GM19324 (cell line): ENCODE measurements around the gene ODF2L.
"Not testable (repeated sequence)": the region's sequence is repeated elsewhere in the genome, so short reads cannot be mapped to it uniquely, and the experiment has no call there.

ENCODE experiments used
- ATAC-seq: cut with Tn5 transposase; IDR thresholded peaks from one replicate; pipeline ENCODE4 v1.9.1; 2021; ENCODE audit warnings: mild to moderate bottlenecking, moderate library complexity; ENCODE audit not compliant: unreplicated experiment, low FRiP score

The ODF2L gene

DNA sequence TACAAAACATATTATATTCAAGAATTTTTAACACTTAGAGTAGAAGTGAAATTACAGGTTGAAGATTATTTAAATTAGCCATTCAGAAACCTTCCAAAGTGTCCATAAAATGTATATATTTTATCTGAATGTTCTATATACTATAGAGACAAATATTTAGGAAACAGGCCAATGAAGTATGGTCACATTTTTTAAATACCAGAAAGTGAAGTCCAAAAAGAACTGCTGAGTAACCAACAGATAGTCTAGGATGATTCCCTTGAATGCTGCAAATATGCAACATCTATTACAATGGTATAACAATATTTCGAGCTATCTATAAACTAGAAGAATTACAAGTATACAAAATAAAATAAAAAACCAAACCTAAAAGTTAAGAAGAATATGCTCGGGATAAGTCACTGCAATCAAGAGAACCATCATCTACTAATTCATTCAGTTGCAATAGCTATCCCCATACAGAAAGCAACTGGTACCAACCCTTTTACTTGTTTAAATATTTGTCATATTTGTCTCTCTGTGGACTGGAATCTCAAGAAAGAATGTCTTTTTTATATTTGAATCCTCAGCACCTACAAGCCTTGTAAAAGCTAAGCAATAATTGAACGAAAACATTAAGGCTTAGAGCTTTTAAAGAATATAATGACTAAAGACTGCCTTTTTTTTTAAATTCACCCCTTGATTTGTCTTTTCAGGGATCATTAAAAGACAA is 8.1 kb downstream of the ODF2L start:
- ATAC-seq = no peak

DNA sequence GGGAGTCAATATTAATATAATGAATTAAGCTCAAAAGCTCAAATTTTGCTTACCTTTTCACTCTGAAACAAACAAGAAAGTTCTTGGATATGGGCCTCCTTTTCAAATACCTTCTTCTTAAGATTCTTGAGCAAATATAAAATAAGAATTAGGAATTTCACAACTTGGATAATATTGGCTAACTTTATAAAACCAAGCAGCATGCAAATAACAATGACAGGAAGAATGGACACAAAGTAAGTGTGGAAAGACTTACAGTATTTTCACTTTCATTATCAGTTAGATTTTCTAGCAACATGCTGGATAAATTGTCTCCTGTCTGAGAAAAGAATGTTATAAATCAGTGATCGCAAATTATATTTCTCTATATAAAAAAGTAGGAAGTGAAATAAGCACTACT is 13.2 kb downstream of the ODF2L start:
- no peak for ATAC-seq

GRCh38 chr1:86381223-86381622 is 14.9 kb downstream of the ODF2L start:
- no peak for ATAC-seq

- peak; percentile 61 for ATAC-seq
Observed at GRCh38 chr1:86380257-86380861, 15.8 kb downstream of the ODF2L start.

DNA sequence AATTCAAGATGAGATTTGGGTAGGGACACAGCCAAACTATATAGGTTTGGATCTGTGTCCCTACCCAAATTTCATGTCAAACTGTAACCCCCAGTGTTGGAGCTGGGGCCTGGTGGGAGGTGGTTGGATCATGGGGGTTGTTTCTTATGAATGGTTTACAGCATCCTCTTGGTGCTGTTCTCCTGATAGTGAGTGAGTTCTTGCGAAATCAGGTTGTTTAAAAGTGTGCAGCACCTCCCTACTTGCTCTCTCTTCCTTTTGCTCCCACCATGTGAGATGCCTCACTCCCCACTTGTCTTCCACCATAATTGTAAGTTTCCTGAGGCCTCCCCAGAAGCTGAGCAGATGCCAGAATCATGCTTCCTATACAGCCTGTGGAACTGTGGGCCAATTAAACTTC is 17.3 kb downstream of the ODF2L start:
- ATAC-seq = no peak

DNA sequence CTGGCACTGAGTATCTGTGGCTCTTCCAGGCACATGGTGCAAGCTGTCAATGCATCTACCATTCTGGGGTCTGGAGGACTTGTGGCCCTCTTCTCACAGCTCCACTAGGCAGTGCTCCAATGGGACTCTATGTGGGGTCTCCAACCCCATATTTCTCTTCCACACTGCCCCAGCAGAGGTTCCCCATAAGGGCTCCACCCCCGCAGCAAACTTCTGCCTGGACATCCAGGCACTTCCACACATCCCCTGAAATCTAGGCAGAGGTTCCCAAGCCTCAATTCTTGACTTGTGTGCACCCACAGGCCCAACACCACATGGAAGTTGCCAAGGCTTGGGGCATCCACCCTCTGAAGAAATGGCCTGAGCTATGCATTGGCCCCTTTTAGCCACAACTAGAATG is 18.8 kb downstream of the ODF2L start:
- ATAC-seq = no peak

DNA sequence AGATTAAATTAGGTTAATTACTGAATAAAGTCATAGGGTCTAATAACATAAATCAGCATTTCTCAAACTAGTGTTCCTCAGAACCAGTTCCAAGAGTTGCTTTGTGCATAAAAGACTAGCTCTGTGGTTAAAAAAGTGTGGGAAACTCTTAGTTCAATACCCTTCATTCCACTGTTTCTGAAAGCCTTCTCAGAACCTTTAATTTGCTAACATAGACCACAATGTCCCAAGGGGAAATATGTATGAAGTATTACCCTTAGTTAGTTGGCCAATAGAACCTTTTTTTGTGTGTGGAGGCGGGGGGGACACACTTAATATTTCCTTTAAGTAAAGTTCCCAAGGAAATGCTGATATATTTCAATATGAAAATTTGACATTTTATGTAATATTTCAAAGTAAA is 20.4 kb downstream of the ODF2L start:
- ATAC-seq = no peak

DNA sequence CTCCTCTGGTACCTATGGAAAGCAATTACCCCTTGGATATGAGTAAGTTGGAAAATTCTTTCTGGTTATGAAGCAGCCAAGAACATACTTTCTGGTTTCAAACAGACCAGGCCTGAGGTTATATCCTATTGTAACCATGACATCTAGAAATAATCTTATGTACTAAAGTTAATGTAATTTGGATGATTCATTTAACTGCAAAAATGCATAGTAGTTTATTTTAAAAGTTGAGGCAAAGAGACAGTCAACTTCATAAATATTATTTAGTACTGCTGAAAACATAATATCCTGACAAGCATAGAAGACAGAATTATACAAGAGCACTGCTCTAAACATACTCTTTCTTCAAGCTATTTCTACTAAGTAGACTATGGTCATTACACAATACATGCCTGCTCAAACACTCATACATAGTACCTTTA is 25.5 kb downstream of the ODF2L start:
- ATAC-seq = no peak

- ATAC-seq = no peak
Observed at GRCh38 chr1:86365896-86366295, 30.2 kb downstream of the ODF2L start.

DNA sequence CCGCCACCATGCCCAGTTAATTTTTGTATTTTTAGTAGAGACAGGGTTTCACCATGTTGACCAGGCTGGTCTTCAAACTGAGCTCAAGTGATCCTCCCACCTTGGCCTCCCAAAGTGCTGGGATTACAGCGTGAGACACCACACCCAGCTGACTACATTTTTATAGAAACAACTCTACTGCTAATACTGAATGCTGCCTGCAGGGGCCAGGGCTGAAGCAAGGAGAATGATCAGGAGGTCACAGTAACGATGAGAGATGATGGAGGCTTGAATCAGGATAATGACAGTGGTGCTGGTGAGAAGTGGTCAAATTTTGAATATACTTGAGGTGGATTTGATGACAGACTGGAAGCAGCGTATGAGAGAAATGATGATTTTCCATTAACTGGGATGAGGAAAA is 33.3 kb downstream of the ODF2L start:
- no peak for ATAC-seq

DNA sequence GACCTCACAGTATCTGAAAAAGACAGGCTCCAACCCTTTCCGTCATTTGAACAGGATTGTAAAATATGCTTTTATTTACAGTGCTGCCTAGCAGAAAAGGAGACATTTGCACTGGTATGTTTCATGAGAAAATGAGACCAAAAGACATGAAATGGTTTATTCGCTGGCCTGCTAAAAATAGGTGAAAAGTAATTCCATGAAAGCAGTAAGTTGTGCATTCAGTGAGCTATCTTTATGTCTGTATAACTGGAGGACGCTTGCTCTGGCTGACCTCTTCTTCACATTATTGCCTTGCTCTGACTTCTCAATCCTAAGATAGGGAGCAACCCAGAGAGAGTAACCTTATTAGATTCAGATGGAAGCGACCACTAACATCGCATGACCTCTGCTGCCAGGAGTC is 38.3 kb downstream of the ODF2L start:
- no peak for ATAC-seq

- ATAC-seq = no peak
Observed at GRCh38 chr1:86356247-86356646, 39.9 kb downstream of the ODF2L start.

DNA sequence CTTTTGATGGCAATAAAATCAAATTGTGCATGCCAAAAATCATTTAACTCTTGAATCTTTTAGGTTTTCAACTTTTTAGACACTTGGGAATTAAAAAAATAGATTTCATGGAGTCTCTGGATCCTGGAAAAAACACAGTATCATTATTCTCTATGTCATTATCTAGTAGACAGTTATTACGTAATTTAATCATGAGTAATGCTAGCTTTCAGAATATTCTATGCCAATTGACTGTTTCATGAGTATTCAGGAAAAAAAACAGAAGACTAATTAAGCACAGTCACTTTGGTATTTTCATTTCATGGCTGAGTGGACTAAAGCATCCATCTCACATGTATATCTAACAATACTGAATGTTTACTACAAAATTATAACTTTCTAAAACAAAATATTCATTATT is 44.0 kb downstream of the ODF2L start:
- no peak for ATAC-seq

- ATAC-seq = not testable (repeated sequence)
Observed at GRCh38 chr1:86350230-86350629, 45.9 kb downstream of the ODF2L start.

DNA sequence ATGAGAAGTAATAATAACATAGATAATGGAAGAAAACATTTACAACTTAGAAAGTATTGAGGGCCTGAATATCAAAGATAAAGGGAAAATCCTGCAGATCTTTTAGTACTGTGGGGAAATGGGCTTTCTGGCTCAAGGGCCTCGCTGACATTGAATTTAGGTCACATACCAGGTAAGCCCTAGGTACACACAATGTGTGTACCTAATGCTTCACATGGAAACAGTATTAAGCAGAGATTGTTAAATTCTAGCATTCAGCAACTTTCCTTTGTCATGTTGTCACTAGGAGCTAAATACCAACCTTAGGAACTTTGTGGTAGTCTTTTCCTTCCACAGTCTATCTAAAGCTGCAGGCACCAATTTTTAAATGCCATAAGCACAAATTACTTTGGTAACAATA is 49.7 kb downstream of the ODF2L start:
- ATAC-seq = no peak

DNA sequence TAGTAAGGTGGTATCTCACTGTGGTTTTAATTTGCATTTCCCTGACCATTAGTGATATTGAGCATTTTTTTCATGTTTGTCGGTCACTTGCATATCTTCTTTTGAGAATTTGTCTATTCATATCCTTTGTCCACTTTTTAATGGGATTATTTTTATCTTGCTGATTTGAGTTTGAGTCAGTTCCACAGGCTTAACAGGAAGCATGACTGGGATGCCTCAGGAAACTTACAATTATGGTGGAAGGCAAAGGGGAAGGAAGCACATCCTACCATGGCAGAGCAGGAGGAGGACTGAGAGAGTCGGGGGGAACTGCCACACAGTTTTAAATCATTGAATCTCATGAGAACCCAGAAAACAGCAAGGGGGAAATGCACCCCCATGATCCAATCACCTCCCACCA is 51.1 kb downstream of the ODF2L start:
- ATAC-seq = no peak

DNA sequence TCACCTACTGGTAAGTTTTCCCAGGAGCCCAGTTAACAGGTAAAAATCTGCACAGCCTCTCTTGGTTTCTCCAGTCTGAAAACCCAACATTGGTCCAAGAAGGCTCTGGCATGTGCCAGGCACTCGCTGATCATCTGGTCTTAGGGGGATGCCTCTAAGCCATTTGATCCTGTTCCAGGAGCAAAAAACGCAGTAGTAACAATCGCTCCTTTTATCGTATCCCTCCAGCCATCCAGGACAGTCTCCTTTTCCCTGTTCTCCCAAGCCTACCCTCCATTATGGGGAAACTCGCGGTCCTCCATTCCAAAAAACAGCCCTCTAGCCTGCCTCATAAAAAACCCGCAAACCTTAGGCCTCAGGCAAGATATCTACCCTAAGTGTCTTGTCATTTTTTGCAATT is 56.2 kb downstream of the ODF2L start:
- ATAC-seq = no peak

DNA sequence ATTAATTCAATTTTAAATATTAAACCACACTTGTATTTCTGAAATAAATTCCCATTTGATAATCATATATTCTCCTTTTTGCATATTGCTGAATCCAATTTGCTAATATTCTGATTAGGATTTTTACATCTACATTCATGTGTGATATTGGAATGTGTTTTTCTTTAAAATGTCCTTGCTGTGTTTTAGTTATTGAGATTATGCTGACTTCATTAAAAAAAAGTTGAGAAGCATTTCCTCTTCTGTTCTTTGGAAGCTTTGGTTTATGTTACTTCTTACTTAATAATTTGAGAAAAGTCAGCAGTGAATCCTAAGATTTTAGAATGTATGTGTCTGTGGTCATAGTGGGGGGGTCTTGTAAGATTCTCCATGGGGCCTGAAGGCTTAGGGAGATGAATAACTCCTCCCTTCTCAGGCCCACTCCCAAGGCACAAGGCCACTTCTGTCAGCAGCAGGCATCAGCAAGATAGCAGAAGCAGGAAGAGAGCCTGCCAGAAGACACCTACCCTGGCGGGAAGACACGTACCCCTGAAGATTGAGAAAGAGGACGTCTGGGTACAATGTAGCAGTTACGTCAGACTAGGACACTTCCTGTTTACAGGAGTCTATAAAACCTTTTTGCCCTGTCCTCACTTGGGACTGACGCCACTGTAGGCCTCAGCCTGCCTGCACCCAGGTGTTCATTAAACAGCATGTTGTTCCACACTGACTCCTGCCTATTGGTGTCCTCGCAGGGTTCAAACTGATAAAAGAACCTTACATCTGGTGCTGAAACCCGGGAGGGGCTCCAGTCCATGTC is 56.9 kb downstream of the ODF2L start:
- no peak for ATAC-seq

- no peak for ATAC-seq
Observed at GRCh38 chr1:86335916-86336315, 60.2 kb downstream of the ODF2L start.

- no peak for ATAC-seq
Observed at GRCh38 chr1:86325264-86325663, 70.9 kb downstream of the ODF2L start.

- ATAC-seq = no peak
Observed at GRCh38 chr1:86324130-86324822, 71.8 kb downstream of the ODF2L start.
